Measurements from ENCODE around the gene POMGNT2. TPM values are rescaled to one million over a fixed set of nuclear protein-coding genes. Genes with fewer than 3 reads are reported as not detected.

Gene POMGNT2
- total RNA-seq, 1 donor from 2014 or later: 13.0 TPM

DNA sequence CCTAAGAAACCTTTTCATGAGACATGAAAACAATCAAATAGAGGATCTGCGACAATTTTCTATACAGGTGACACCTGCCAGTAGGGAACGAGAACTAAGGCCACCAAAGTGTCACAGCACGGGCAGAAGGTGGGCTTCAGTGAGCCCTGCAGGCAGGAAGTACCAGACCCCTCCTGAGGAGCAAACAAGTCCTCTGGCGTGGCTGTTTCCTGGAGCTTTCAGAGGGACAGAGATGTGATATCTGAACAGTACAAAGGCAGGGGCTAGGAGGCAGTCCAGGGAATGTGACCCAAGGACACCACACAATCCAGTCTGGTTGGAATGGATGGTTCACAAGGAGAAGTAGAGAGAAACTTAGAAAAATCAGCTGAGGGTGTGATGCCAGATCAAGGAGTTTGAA is 16.8 kb downstream of the POMGNT2 start:
- no peak overlapping the region for H3K27ac ChIP-seq (ENCODE audit: low read depth, low read length)
- no peaks in the 10 kb centered on the region for H3K36me3 Mint-ChIP-seq (ENCODE audit: low read depth, unreplicated experiment)
- H3K4me3 Mint-ChIP-seq (ENCODE audit: unreplicated experiment): no peak overlapping the region
- no peaks in the 10 kb centered on the region for H3K36me3 ChIP-seq (ENCODE audit: insufficient read depth, low read length)
- no peak overlapping the region for H3K9ac ChIP-seq (ENCODE audit: low read length)
- no peak overlapping the region for H3K4me3 ChIP-seq (ENCODE audit: insufficient read depth, low read depth, low read length)
- FAIRE-seq: no peak
- no peak for DNase-seq (ENCODE audit: low read depth)
- no peaks in the 10 kb centered on the region for H3K79me2 ChIP-seq (ENCODE audit: insufficient read depth, low read length)
- TF ChIP-seq CTCF (IDR thresholded peaks at IDR 0.05; ENCODE audit: insufficient read depth, low read depth, low read length) (no peak), EZH2 (IDR thresholded peaks at IDR 0.05; ENCODE audit: insufficient read depth, low read length) (no peak)
- H3K27ac Mint-ChIP-seq (ENCODE audit: unreplicated experiment): no peak overlapping the region
- no peaks in the 10 kb centered on the region for H3K9me3 ChIP-seq (ENCODE audit: insufficient read depth, low read depth, low read length)
- H3K4me1 ChIP-seq (ENCODE audit: insufficient read depth, low read length): no peaks in the 10 kb centered on the region
- H3K27me3 Mint-ChIP-seq (ENCODE audit: low read depth, unreplicated experiment): no peaks in the 10 kb centered on the region
- no peak overlapping the region for H2AFZ ChIP-seq (ENCODE audit: low read depth, low read length)
- H3K4me2 ChIP-seq (ENCODE audit: low read length): no peak overlapping the region
- H3K27me3 ChIP-seq (ENCODE audit: insufficient read depth, low read length): no peaks in the 10 kb centered on the region
- no peaks in the 10 kb centered on the region for H3K9me3 Mint-ChIP-seq (ENCODE audit: unreplicated experiment)
- peaks cover 8% of the 10 kb centered on the region for H4K20me1 ChIP-seq (ENCODE audit: insufficient read depth, low read length)
- peaks cover 6% of the 10 kb centered on the region for H3K4me1 Mint-ChIP-seq (ENCODE audit: low read depth, unreplicated experiment)

GRCh38 chr3:43087249-43087776 is 18.6 kb downstream of the POMGNT2 start:
- no peaks in the 10 kb centered on the region for H3K9me3 ChIP-seq (ENCODE audit: insufficient read depth, low read depth, low read length)
- no peak for FAIRE-seq
- H4K20me1 ChIP-seq (ENCODE audit: insufficient read depth, low read length): no peaks in the 10 kb centered on the region
- peaks cover 3% of the 10 kb centered on the region for H3K36me3 Mint-ChIP-seq (ENCODE audit: low read depth, unreplicated experiment)
- H3K4me3 Mint-ChIP-seq (ENCODE audit: unreplicated experiment): no peak overlapping the region
- H3K9ac ChIP-seq (ENCODE audit: low read length): no peak overlapping the region
- H3K9me3 Mint-ChIP-seq (ENCODE audit: unreplicated experiment): peaks cover 3% of the 10 kb centered on the region
- H3K27me3 Mint-ChIP-seq (ENCODE audit: low read depth, unreplicated experiment): no peaks in the 10 kb centered on the region
- no peaks in the 10 kb centered on the region for H3K79me2 ChIP-seq (ENCODE audit: insufficient read depth, low read length)
- H3K36me3 ChIP-seq (ENCODE audit: insufficient read depth, low read length): no peaks in the 10 kb centered on the region
- no peak overlapping the region for H3K27ac ChIP-seq (ENCODE audit: low read depth, low read length)
- no peak overlapping the region for H2AFZ ChIP-seq (ENCODE audit: low read depth, low read length)
- TF ChIP-seq CTCF (IDR thresholded peaks at IDR 0.05; ENCODE audit: insufficient read depth, low read depth, low read length): no peak
- TF ChIP-seq EZH2 (IDR thresholded peaks at IDR 0.05; ENCODE audit: insufficient read depth, low read length): no peak
- no peaks in the 10 kb centered on the region for H3K27me3 ChIP-seq (ENCODE audit: insufficient read depth, low read length)
- no peak overlapping the region for H3K4me2 ChIP-seq (ENCODE audit: low read length)
- H3K27ac Mint-ChIP-seq (ENCODE audit: unreplicated experiment): no peak overlapping the region
- peaks cover 6% of the 10 kb centered on the region for H3K4me1 Mint-ChIP-seq (ENCODE audit: low read depth, unreplicated experiment)
- H3K4me1 ChIP-seq (ENCODE audit: insufficient read depth, low read length): no peaks in the 10 kb centered on the region
- H3K4me3 ChIP-seq (ENCODE audit: insufficient read depth, low read depth, low read length): no peak overlapping the region
- no peak for DNase-seq (ENCODE audit: low read depth)

GRCh38 chr3:43086460-43087165 is 19.3 kb downstream of the POMGNT2 start:
- peak; percentile 3 for DNase-seq (ENCODE audit: low read depth)
- no peak overlapping the region for H3K27ac Mint-ChIP-seq (ENCODE audit: unreplicated experiment)
- Histone ChIP-seq H3K9ac (ENCODE audit: low read length) (no peak overlapping the region), H3K4me2 (ENCODE audit: low read length) (no peak overlapping the region), H3K27ac (ENCODE audit: low read depth, low read length) (no peak overlapping the region), H3K9me3 (ENCODE audit: insufficient read depth, low read depth, low read length) (no peaks in the 10 kb centered on the region), H3K27me3 (ENCODE audit: insufficient read depth, low read length) (no peaks in the 10 kb centered on the region), H2AFZ (ENCODE audit: low read depth, low read length) (no peak overlapping the region), H3K4me3 (ENCODE audit: insufficient read depth, low read depth, low read length) (no peak overlapping the region), H4K20me1 (ENCODE audit: insufficient read depth, low read length) (no peaks in the 10 kb centered on the region), H3K79me2 (ENCODE audit: insufficient read depth, low read length) (no peaks in the 10 kb centered on the region), H3K36me3 (ENCODE audit: insufficient read depth, low read length) (no peaks in the 10 kb centered on the region), H3K4me1 (ENCODE audit: insufficient read depth, low read length) (no peaks in the 10 kb centered on the region)
- no peaks in the 10 kb centered on the region for H3K27me3 Mint-ChIP-seq (ENCODE audit: low read depth, unreplicated experiment)
- H3K4me1 Mint-ChIP-seq (ENCODE audit: low read depth, unreplicated experiment): peaks cover 6% of the 10 kb centered on the region
- no peak for FAIRE-seq
- TF ChIP-seq EZH2 (IDR thresholded peaks at IDR 0.05; ENCODE audit: insufficient read depth, low read length): no peak
- TF ChIP-seq CTCF (IDR thresholded peaks at IDR 0.05; ENCODE audit: insufficient read depth, low read depth, low read length): no peak
- no peak overlapping the region for H3K4me3 Mint-ChIP-seq (ENCODE audit: unreplicated experiment)
- H3K36me3 Mint-ChIP-seq (ENCODE audit: low read depth, unreplicated experiment): peaks cover 8% of the 10 kb centered on the region
- H3K9me3 Mint-ChIP-seq (ENCODE audit: unreplicated experiment): peaks cover 3% of the 10 kb centered on the region

All from astrocyte (in vitro differentiated cells and primary cell).